SK-N-SH (cell line): ENCODE results near the gene CRELD2. TPM values are rescaled to one million over a fixed set of nuclear protein-coding genes. Genes with fewer than 3 reads are reported as not detected.

ENCODE experiments used
- CTCF ChIA-PET: fragments of 300-600, 350-600 bp; formaldehyde crosslinking; extraction: SDS; loops from one replicate; lab custom pipeline; 2021; lab: Yijun Ruan, JAX
- POLR2A ChIA-PET: fragments of 350-600 bp; sonication (Branson Sonifier 250); formaldehyde crosslinking; extraction: SDS; loops from one replicate; lab custom pipeline; 2020; ENCODE audit warnings: antibody characterized with exemption, inconsistent platforms; lab: Yijun Ruan, JAX
- DNase-seq: peaks from one replicate; pipeline ENCODE4 v3.0.0; 2012
- H2AFZ ChIP-seq: fragments of 200-600 bp; sonication (generic); 2 replicates; pipeline ENCODE4 v1.8.1; 2016; ENCODE audit warnings: antibody characterized with exemption, mild to moderate bottlenecking, low read depth
- H3F3A ChIP-seq: fragments of 200-600 bp; sonication (generic); replicated peaks from 2 replicates; pipeline ENCODE3; 2016; ENCODE audit warnings: antibody characterized with exemption, mild to moderate bottlenecking; ENCODE audit not compliant: insufficient read depth
- H3K27ac ChIP-seq, 2 experiments: fragments of 200-500 bp in 1 of 2; fragments of 200-600 bp in 1 of 2; sonication (Bioruptor generic) in 1 of 2; sonication (generic), shearing (Covaris generic) in 1 of 2; 2 replicates each; pipeline versions ENCODE4 v1.5.1 to v1.6.1; 2014 to 2016; ENCODE audit warnings: low read depth in 2 of 2, inconsistent platforms in 1 of 2, low read length in 1 of 2, mild to moderate bottlenecking in 1 of 2, mixed read lengths in 1 of 2
- H3K27me3 ChIP-seq: fragments of 200-600 bp; sonication (generic), shearing (Covaris generic); 2 replicates; pipeline ENCODE4 v1.6.1; 2016; ENCODE audit warnings: mixed run types; ENCODE audit not compliant: insufficient read depth
- H3K36me3 ChIP-seq, 2 experiments: fragments of 200-500 bp in 1 of 2; fragments of 200-600 bp in 1 of 2; sonication (Bioruptor generic) in 1 of 2; sonication (generic) in 1 of 2; replicated peaks in 1 of 2; 2 replicates each; pipeline versions ENCODE3 to v1.5.1; 2014 to 2016; ENCODE audit warnings: low read length in 1 of 2, mild to moderate bottlenecking in 1 of 2; ENCODE audit not compliant: insufficient read depth in 2 of 2, control insufficient read depth in 1 of 2
- H3K4me1 ChIP-seq, 2 experiments: fragments of 200-500 bp in 1 of 2; fragments of 200-600 bp in 1 of 2; sonication (Bioruptor generic) in 1 of 2; sonication (generic), shearing (Covaris generic) in 1 of 2; 2 replicates each; pipeline versions ENCODE4 v1.5.1 to v1.6.1; 2014 to 2016; ENCODE audit warnings: low read depth in 1 of 2, low read length in 1 of 2, mixed run types in 1 of 2; ENCODE audit not compliant: insufficient read depth in 2 of 2, control insufficient read depth in 1 of 2
- H3K4me2 ChIP-seq: fragments of 200-600 bp; sonication (generic), shearing (Covaris generic); 2 replicates; pipeline ENCODE4 v1.6.1; 2017; ENCODE audit warnings: mixed run types
- H3K4me3 ChIP-seq, 2 experiments: fragments of 200-500 bp in 1 of 2; fragments of 200-600 bp in 1 of 2; sonication (Bioruptor generic) in 1 of 2; sonication (generic), shearing (Covaris generic) in 1 of 2; 2 replicates each; pipeline versions ENCODE4 v1.5.1 to v1.8.1; 2014 to 2016; ENCODE audit warnings: low read depth in 2 of 2, inconsistent platforms in 1 of 2, low read length in 1 of 2, mild to moderate bottlenecking in 1 of 2, mixed read lengths in 1 of 2, moderate library complexity in 1 of 2
- H3K79me2 ChIP-seq: fragments of 200-600 bp; sonication (generic); 2 replicates; pipeline ENCODE4 v1.8.1; 2017; ENCODE audit warnings: mild to moderate bottlenecking; ENCODE audit not compliant: insufficient read depth
- H3K9ac ChIP-seq: fragments of 200-600 bp; sonication (generic); 2 replicates; pipeline ENCODE4 v1.6.1; 2017; ENCODE audit warnings: mixed run types
- H3K9me2 ChIP-seq: fragments of 200-600 bp; sonication (generic); 2 replicates; pipeline ENCODE4 v1.6.1; 2017; ENCODE audit warnings: mixed run types
- H3K9me3 ChIP-seq: fragments of 200-600 bp; sonication (generic); 2 replicates; pipeline ENCODE4 v1.6.1; 2017; ENCODE audit warnings: mixed run types, mild to moderate bottlenecking, moderate library complexity
- H4K20me1 ChIP-seq: fragments of 200-600 bp; sonication (generic); 2 replicates; pipeline ENCODE4 v1.6.1; 2017; ENCODE audit warnings: mild to moderate bottlenecking, mixed run types; ENCODE audit not compliant: insufficient read depth
- CHD2 ChIP-seq: fragments of 150-350 bp; IDR thresholded peaks from 2 replicates; pipeline ENCODE4 v1.6.1; 2018; ENCODE audit warnings: low read length; ENCODE audit not compliant: partially characterized antibody
- ELF1 ChIP-seq: IDR thresholded peaks from 2 replicates; pipeline ENCODE4 v1.4.0; 2012
- FOSL2 ChIP-seq: IDR thresholded peaks from 2 replicates; pipeline ENCODE4 v1.4.0; 2012; ENCODE audit warnings: low read depth, mild to moderate bottlenecking, moderate library complexity, borderline replicate concordance
- FOXJ3 ChIP-seq: sonication (generic); formaldehyde crosslinking; IDR thresholded peaks from 2 replicates; pipeline ENCODE4 v1.5.1; 2020; ENCODE audit warnings: mild to moderate bottlenecking, missing genetic modification reagents
- FOXM1 ChIP-seq: IDR thresholded peaks from 2 replicates; pipeline ENCODE4 v1.4.0; 2012; ENCODE audit warnings: low read depth, mild to moderate bottlenecking
- GABPA ChIP-seq: IDR thresholded peaks from 2 replicates; pipeline ENCODE4 v1.4.0; 2012; ENCODE audit warnings: low read depth, mild to moderate bottlenecking
- JUND ChIP-seq: IDR thresholded peaks from 2 replicates; pipeline ENCODE4 v1.4.0; 2012
- MXI1 ChIP-seq: IDR thresholded peaks from 2 replicates; pipeline ENCODE4 v1.6.1; 2012; ENCODE audit warnings: mild to moderate bottlenecking, low read depth, low read length, improper control_type of control experiment
- NFIC ChIP-seq: IDR thresholded peaks from 2 replicates; pipeline ENCODE4 v1.4.0; 2012; ENCODE audit warnings: borderline replicate concordance
- POLR2AphosphoS5 ChIP-seq: IDR thresholded peaks from 2 replicates; pipeline ENCODE4 v1.6.1; 2012; ENCODE audit warnings: low read depth, low read length
- SIN3A ChIP-seq: IDR thresholded peaks from 2 replicates; pipeline ENCODE4 v1.6.1; 2012; ENCODE audit warnings: low read depth, mild to moderate bottlenecking, low read length, moderate library complexity, borderline replicate concordance
- TAF1 ChIP-seq: IDR thresholded peaks from 2 replicates; pipeline ENCODE4 v1.6.1; 2012; ENCODE audit warnings: low read depth, mild to moderate bottlenecking, low read length, moderate library complexity, borderline replicate concordance
- WGBS: methylation state at CpG from one replicate; pipeline ENCODE4 v1.1.6; 2017; ENCODE audit warnings: low lambda C conversion rate; 5-methylcytosine and 5-hydroxymethylcytosine counted together
- polyA plus RNA-seq, 3 experiments: library from polyadenylated mRNA; depleted of rRNA; stranded (reverse); fragments of >200 nt; gene quantifications; 2 replicates each; pipeline ENCODE4 v1.2.3, GENCODE V29; 2012
- TF ChIP-seq, protein P1 (sequence below): IDR thresholded peaks from 2 replicates; pipeline ENCODE4 v1.4.0; 2012; ENCODE audit warnings: low read depth
- TF ChIP-seq, protein P2 (sequence below): IDR thresholded peaks from 2 replicates; pipeline ENCODE4 v1.6.1; 2012; ENCODE audit warnings: mild to moderate bottlenecking, low read depth, low read length, moderate library complexity

CRELD2 gene
- polyA plus RNA-seq, 1 of the 3 experiments (the other 2 are of a cell fraction) = 113 TPM

- Histone ChIP-seq H3K9me3 (no peaks in the 10 kb centered on the region), H3K27ac (no peak overlapping the region), H3K4me3 (no peak overlapping the region), H3F3A (no peaks in the 10 kb centered on the region), H3K27me3 (no peaks in the 10 kb centered on the region), H3K36me3 (peaks cover 5 to 16% of the 10 kb centered on the region in 2 experiments), H3K4me1 (peaks cover 20 to 43% of the 10 kb centered on the region in 2 experiments; a peak in 2 of 4 replicates), H4K20me1 (peaks cover 7% of the 10 kb centered on the region), H3K9me2 (no peaks in the 10 kb centered on the region), H3K9ac (no peak overlapping the region), H3K79me2 (peaks cover 31% of the 10 kb centered on the region), H3K4me2 (peak overlapping the region; percentile 98; the same call in 1 of the 2 replicates), H2AFZ (no peak overlapping the region)
- DNase-seq = peak; percentile 10
- ChIA-PET CTCF (interaction anchor here (1.9 kb wide), 1 partner anchor 67 kb away, joined by 11 read pairs; no protein-coding TSS in a partner anchor), POLR2A (no interaction called here)
- WGBS = 97% methylated on average over 5 of the region's 6 CpGs
- no peak for TF ChIP-seq JUND
- no peak for TF ChIP-seq FOSL2
- TF ChIP-seq FOXM1 = no peak
- TF ChIP-seq TAF1 = no peak
- TF ChIP-seq, protein P1, sequence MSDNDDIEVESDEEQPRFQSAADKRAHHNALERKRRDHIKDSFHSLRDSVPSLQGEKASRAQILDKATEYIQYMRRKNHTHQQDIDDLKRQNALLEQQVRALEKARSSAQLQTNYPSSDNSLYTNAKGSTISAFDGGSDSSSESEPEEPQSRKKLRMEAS = no peak
- TF ChIP-seq, protein P2, sequence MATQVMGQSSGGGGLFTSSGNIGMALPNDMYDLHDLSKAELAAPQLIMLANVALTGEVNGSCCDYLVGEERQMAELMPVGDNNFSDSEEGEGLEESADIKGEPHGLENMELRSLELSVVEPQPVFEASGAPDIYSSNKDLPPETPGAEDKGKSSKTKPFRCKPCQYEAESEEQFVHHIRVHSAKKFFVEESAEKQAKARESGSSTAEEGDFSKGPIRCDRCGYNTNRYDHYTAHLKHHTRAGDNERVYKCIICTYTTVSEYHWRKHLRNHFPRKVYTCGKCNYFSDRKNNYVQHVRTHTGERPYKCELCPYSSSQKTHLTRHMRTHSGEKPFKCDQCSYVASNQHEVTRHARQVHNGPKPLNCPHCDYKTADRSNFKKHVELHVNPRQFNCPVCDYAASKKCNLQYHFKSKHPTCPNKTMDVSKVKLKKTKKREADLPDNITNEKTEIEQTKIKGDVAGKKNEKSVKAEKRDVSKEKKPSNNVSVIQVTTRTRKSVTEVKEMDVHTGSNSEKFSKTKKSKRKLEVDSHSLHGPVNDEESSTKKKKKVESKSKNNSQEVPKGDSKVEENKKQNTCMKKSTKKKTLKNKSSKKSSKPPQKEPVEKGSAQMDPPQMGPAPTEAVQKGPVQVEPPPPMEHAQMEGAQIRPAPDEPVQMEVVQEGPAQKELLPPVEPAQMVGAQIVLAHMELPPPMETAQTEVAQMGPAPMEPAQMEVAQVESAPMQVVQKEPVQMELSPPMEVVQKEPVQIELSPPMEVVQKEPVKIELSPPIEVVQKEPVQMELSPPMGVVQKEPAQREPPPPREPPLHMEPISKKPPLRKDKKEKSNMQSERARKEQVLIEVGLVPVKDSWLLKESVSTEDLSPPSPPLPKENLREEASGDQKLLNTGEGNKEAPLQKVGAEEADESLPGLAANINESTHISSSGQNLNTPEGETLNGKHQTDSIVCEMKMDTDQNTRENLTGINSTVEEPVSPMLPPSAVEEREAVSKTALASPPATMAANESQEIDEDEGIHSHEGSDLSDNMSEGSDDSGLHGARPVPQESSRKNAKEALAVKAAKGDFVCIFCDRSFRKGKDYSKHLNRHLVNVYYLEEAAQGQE = no peak
- no peak for TF ChIP-seq GABPA
- TF ChIP-seq POLR2AphosphoS5 = no peak
- no peak for TF ChIP-seq MXI1
- no peak for TF ChIP-seq SIN3A
- no peak for TF ChIP-seq NFIC
Observed at GRCh38 chr22:49963647-49964026, 45.2 kb downstream of the CRELD2 start.

- Histone ChIP-seq H3K4me2 (no peak overlapping the region), H3K27ac (no peak overlapping the region), H3K9me2 (no peaks in the 10 kb centered on the region), H3F3A (no peaks in the 10 kb centered on the region), H3K9ac (no peak overlapping the region), H4K20me1 (peaks cover 7% of the 10 kb centered on the region), H3K9me3 (no peaks in the 10 kb centered on the region), H3K4me1 (peaks cover 19 to 41% of the 10 kb centered on the region in 2 experiments; a peak in 2 of 4 replicates), H2AFZ (no peak overlapping the region), H3K36me3 (peaks cover 5 to 16% of the 10 kb centered on the region in 2 experiments), H3K4me3 (no peak overlapping the region), H3K79me2 (peaks cover 31% of the 10 kb centered on the region), H3K27me3 (no peaks in the 10 kb centered on the region)
- CTCF ChIA-PET = no interaction called here
- WGBS = 90% methylated on average over 15 of the region's 19 CpGs
- peak; percentile 10 for DNase-seq
- TF ChIP-seq SIN3A (no peak), CHD2 (no peak), ELF1 (no peak), FOXJ3 (CRISPR knock-in tag) (no peak)
- POLR2A ChIA-PET = no interaction called here
Observed at GRCh38 chr22:49964136-49965090, 46.0 kb downstream of the CRELD2 start.
